ENCODE data around the gene NPNT.

NPNT gene

GRCh38 chr4:105917171-105917685 lies 22.0 kb downstream of the NPNT start:
- DNase-seq, result no peak

GRCh38 chr4:105921301-105921700 lies 26.0 kb downstream of the NPNT start:
- DNase-seq, result no peak

- no peak for DNase-seq
These were observed 28.4 kb downstream of the NPNT start for GRCh38 chr4:105923497-105924238.

DNA sequence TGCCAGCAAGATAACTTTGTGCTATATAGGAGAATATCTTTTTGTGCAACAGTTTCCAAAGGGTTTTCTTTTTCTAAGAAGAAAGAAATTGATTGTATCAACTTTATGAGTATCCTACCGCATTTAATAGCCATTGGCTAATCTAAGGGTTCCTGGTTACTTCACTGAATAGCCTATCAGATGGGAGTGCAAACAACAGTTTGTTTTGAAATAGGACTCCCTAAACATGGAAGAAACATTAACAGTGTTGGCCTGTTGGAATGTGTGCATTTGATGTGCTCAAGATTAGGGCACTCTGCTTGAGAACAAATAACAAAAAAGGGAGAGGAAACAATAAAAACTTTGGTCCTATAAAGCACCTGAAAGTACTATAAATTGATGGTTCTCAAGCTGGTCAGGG lies 29.1 kb downstream of the NPNT start:
- DNase-seq, result no peak

DNA sequence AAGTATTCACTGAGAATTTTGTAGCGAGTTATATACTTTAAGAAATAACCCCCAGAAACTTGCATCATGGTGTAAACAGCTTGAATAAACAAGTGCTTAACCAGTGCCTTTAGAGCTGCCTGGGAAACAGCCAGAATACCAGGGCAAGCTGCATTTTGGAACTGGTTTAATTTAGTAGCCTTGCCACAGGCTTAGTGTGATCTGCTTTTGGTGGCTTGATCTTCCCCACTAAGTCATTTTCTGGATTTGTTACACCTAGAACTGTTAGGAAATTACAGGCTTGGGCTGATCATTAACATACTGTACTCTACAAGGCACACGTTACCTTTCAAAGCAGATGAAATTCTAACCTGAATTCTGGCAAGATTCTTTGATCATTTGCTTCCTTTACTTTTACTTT lies 35.4 kb downstream of the NPNT start:
- no peak for DNase-seq

DNA sequence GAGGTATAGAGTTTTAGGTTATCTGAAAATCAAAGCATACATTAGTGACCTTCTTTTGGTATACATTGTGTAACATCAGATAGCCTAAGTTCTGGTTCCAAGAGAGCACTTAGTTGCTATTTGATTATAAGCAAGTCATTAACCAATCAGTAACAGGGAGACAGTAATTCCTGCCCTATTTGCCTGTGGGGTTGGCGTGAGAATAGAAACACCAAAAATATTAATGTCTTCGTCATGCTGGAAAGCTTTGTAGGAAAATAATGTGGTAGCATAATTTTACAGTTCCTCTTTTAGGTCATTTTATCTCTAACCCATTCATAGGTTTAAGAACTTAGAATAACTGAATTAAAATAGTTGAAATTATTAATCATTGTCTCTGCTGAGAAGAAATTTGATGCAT lies 37.8 kb downstream of the NPNT start:
- DNase-seq, result no peak

DNA sequence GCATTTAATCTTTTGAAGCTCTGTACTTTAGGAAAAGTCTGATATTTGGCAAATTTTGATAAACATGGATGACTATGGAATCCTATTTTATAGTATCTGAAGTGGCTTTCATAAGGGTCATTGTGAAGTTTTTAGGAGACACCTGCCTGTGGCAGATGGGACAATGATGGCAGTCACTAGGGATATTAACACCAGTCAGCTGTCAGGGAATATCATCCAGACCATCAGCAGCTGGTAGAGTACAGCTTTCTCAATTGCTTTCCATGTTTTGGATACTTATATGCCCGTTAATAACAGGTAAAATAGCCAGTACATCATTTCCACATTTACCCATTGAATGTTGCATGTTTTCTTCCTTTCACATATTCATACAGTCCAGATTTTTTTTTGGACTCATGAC lies 39.1 kb downstream of the NPNT start:
- DNase-seq, result no peak

GRCh38 chr4:105936901-105937300 lies 41.6 kb downstream of the NPNT start:
- DNase-seq, result no peak

DNA sequence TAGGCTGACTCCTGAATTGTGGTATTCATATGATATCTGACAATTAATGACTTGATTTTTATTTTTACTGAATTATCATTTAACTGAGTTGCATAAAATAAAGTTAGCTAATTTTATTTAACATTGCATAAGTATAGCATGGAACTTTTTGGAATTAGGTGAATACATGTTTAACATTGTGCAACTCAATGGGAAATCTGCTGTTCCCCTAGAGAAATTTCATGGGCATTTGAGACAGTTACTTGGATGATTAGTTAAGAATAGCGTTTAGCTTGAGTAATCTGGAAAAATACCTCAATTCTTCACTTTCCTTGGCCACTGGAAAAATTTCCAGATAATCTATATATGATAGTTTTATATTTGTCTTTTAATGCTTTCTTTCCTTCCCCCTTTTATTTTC lies 42.5 kb downstream of the NPNT start:
- no peak for DNase-seq

DNA sequence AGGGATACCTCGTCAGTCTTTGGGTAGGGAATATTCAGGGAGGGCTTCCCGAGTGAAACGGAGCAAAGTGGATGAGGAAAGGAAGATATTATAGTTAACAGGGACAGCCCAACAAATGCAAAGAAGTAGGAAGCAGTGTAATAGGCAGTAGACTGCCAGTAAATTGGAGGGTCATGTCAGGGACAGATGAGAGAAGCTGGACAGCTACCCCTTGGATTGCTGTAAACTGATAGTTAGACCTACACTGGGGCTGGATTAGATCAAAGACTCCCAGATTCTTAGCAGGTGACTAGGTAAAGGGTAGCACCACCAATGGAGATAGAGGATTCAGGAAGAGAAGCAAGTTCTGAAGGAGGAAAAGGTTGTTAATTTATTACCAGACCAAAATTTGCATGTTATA lies 48.0 kb downstream of the NPNT start:
- no peak for DNase-seq

GRCh38 chr4:105944540-105944939 lies 49.3 kb downstream of the NPNT start:
- DNase-seq, result no peak

DNA sequence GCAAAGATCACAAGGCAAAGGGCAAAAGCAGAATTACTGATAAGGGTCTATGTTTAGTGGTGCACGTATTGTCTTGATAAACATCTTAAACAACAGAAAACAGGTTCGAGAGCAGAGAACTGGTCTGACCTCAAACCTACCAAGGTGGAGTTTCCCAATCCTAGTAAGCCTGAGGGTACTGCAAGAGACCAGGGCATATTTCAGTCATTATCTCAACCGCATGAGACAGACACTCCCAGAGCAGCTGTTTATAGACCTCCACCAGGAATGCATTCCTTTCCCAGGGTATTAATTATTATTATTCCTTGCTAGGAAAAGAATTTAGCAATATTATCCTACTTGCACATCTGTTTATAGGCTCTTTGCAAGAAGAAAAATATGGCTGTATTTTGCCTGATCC lies 51.5 kb downstream of the NPNT start:
- no peak for DNase-seq

DNA sequence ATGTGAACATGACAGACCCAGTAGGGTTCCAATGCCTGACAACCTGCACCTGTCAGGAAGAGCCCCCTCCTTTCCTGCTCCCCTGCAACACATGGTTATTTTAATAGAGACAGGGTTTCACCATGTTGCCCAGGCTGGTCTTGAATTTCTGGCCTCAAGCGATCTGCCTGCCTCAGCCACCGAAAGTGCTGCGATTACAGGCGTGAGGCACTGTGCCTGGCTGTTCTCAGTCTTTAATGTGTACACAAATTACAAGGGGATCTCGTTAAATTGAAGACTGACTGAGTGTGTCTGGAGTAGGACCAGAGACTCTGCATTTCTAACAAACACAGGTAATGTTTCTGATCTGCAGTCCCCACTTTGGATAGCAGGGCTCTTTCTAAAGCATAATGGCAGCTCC lies 55.4 kb downstream of the NPNT start:
- no peak for DNase-seq

GRCh38 chr4:105951198-105951597 lies 55.9 kb downstream of the NPNT start:
- no peak for DNase-seq

- no peak for DNase-seq
These were observed 57.3 kb downstream of the NPNT start for GRCh38 chr4:105952591-105952990.

- no peak for DNase-seq
These were observed 61.3 kb downstream of the NPNT start for GRCh38 chr4:105956569-105956968.

DNA sequence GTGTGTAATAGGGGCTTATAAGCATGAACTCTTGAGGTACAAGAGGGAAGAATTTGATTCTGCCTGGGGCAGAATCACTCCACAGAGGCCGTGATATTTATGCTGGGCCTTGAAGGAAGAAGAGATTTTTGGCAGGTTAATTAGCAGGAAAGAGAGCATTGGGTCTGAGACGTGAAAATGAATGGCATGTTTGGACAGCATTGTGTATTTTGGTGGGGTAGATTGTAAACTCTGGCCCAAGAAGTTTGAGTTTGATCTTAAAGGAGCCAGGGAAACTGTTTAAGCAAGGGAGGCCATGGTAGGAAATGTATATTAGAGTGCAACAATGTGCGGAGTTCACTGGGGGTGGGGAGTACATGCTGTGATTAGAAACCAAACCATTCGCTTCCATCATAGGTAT lies 62.4 kb downstream of the NPNT start:
- DNase-seq, result no peak

DNA sequence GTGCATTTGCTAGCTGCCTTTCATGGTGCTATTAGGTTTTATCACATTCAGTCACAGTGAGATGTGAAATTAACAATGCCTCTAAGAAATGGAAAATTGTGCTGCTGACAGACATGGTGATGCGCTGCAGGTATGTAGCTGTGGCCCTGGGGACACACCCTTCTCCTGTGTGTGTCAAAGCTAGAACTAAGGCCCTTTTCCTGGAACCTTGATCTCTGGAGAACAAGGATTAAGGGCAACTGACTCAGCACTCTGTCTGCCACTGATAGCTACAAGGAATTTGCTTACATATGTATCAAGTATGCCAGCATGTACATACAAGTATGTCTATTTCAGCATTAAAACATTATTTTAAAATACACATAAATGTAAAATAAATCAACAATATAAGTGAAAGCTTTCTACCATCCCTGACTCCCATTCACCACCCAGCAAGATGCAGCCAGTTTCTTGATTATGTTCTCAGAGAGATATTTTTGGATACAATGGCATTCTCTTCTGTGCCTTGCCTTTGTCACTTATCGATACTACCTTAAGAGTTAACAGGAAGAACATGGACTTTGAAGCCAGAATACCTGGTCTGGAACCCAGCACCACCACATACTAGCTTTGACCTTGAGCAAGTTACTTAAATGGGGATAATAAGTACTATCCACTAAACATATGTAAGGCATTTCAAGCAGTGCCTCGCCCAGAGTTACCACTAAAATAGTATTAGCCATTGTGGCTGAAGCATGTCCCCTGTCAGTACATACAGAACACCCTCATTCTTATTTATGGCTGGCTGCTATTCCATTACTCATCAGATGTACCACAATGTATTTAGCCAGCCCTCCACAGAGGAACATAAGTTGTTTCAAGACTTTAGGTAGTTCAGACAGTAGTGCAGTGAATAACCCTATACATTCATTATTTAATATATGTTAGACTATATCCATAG lies 68.5 kb downstream of the NPNT start:
- DNase-seq, result no peak

GRCh38 chr4:105965183-105965800 lies 70.0 kb downstream of the NPNT start:
- DNase-seq, result no peak

GRCh38 chr4:105966051-105966450 lies 70.8 kb downstream of the NPNT start:
- DNase-seq, result no peak

GRCh38 chr4:105967058-105967658 lies 71.9 kb downstream of the NPNT start:
- DNase-seq, result no peak

DNA sequence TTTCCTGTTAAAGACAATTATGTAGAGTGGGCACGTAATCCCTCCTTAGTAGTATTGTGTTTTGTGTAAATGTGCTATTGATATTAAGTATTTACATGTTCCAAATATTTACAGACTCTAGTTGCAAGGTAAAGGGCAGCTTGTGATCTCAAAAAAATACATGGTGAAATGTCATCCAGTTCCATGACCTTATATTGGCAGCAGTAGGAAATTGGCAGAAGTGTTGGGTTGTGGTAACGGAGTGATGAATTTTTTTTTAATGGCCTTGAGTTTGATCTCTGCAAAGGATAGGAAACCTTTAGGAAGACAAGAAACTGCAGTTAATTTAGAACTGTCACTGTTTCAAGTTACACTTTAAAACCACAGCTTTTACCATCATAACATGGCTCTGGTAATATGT lies 74.3 kb downstream of the NPNT start:
- no peak for DNase-seq

- DNase-seq, result no peak
These were observed 75.1 kb downstream of the NPNT start for GRCh38 chr4:105970371-105970770.

Data from stimulated activated CD4-positive, alpha-beta T cell treated with anti-CD3 and anti-CD28 coated beads, Interleukin-4, amount 100 ng/mL, for 24 hours (primary cell).